ENCODE measurements around the gene BACE1-AS.

DNA sequence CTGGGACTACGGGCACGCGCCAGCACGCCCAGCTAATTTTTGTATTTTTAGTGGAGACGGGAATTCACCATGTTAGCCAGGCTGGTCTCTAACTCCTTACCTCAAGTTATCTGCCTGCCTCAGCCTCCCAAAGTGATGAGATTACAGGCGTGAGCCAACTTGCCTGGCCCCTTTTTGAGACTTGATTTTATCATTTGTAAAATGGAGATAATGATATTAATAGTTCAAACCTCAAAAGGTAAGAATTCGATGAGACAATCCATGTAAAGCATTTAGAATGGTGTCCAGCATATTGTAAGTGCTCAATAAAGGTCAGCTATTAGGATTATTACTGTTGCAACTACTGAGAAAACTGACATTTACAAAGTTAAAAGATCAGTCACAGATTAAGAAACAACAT is 27.6 kb downstream of the BACE1-AS start:
- TF ChIP-seq, protein P1, sequence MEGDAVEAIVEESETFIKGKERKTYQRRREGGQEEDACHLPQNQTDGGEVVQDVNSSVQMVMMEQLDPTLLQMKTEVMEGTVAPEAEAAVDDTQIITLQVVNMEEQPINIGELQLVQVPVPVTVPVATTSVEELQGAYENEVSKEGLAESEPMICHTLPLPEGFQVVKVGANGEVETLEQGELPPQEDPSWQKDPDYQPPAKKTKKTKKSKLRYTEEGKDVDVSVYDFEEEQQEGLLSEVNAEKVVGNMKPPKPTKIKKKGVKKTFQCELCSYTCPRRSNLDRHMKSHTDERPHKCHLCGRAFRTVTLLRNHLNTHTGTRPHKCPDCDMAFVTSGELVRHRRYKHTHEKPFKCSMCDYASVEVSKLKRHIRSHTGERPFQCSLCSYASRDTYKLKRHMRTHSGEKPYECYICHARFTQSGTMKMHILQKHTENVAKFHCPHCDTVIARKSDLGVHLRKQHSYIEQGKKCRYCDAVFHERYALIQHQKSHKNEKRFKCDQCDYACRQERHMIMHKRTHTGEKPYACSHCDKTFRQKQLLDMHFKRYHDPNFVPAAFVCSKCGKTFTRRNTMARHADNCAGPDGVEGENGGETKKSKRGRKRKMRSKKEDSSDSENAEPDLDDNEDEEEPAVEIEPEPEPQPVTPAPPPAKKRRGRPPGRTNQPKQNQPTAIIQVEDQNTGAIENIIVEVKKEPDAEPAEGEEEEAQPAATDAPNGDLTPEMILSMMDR (IDR thresholded peaks at IDR 0.05): no peak
- TF ChIP-seq POLR2AphosphoS5 (IDR thresholded peaks at IDR 0.05; ENCODE audit: low read depth, low read length): no peak
- TF ChIP-seq, protein P2, sequence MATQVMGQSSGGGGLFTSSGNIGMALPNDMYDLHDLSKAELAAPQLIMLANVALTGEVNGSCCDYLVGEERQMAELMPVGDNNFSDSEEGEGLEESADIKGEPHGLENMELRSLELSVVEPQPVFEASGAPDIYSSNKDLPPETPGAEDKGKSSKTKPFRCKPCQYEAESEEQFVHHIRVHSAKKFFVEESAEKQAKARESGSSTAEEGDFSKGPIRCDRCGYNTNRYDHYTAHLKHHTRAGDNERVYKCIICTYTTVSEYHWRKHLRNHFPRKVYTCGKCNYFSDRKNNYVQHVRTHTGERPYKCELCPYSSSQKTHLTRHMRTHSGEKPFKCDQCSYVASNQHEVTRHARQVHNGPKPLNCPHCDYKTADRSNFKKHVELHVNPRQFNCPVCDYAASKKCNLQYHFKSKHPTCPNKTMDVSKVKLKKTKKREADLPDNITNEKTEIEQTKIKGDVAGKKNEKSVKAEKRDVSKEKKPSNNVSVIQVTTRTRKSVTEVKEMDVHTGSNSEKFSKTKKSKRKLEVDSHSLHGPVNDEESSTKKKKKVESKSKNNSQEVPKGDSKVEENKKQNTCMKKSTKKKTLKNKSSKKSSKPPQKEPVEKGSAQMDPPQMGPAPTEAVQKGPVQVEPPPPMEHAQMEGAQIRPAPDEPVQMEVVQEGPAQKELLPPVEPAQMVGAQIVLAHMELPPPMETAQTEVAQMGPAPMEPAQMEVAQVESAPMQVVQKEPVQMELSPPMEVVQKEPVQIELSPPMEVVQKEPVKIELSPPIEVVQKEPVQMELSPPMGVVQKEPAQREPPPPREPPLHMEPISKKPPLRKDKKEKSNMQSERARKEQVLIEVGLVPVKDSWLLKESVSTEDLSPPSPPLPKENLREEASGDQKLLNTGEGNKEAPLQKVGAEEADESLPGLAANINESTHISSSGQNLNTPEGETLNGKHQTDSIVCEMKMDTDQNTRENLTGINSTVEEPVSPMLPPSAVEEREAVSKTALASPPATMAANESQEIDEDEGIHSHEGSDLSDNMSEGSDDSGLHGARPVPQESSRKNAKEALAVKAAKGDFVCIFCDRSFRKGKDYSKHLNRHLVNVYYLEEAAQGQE (IDR thresholded peaks at IDR 0.05; ENCODE audit: insufficient read depth in 1 of 2, low read depth in 2 of 2, low read length in 1 of 2): no peak
